Measurements from ENCODE around the gene MARS2.

GRCh38 chr2:197705121-197705911 is at the start of gene MARS2:
- no peak for TF ChIP-seq CTCF (conservative IDR thresholded peaks at IDR 0.05 in 1 of 2, IDR thresholded peaks at IDR 0.05 in 1 of 2; ENCODE audit: extremely low read depth in 1 of 2, insufficient read depth in 1 of 2, low read depth in 1 of 2, low read length in 2 of 2)
- TF ChIP-seq EZH2 (IDR thresholded peaks at IDR 0.05; ENCODE audit: borderline replicate concordance, low read length): no peak
